Activated naive CD4-positive, alpha-beta T cell treated with anti-CD3 and anti-CD28 coated beads, Interleukin-2, amount 10 ng/mL, durations not matched to agents 7 days and 5 days (primary cell): ENCODE data around the gene USP28.
A peak's percentile ranks its signal among the peaks of the same experiment; 100 is the strongest.
"Not testable (repeated sequence)": the region's sequence is repeated elsewhere in the genome, so short reads cannot be mapped to it uniquely, and the experiment has no call there.

Experiments
- CTCF ChIA-PET: fragments of 350-600 bp; sonication (Branson Sonifier 250); formaldehyde crosslinking; loops from one replicate; lab custom pipeline; 2021; ENCODE audit warnings: antibody characterized with exemption; lab: Charles Lee
- DNase-seq: peaks from one replicate; pipeline ENCODE4 v3.0.0-alpha.2; 2020
- H3K27ac Mint-ChIP-seq: one replicate; pipeline ENCODE4 v1.8.0; 2021; ENCODE audit warnings: mild to moderate bottlenecking, moderate library complexity, mixed read lengths
- H3K27me3 Mint-ChIP-seq: one replicate; pipeline ENCODE4 v1.8.0; 2021; ENCODE audit warnings: mild to moderate bottlenecking, mixed read lengths
- H3K36me3 Mint-ChIP-seq: one replicate; pipeline ENCODE4 v1.8.0; 2021; ENCODE audit warnings: mixed read lengths
- H3K4me1 Mint-ChIP-seq: one replicate; pipeline ENCODE4 v1.8.0; 2021; ENCODE audit warnings: mixed read lengths
- H3K4me3 Mint-ChIP-seq: one replicate; pipeline ENCODE4 v1.8.0; 2021; ENCODE audit warnings: mild to moderate bottlenecking, moderate library complexity, mixed read lengths
- H3K9me3 Mint-ChIP-seq: one replicate; pipeline ENCODE4 v1.8.0; 2021; ENCODE audit warnings: mixed read lengths

The USP28 gene, protein sequence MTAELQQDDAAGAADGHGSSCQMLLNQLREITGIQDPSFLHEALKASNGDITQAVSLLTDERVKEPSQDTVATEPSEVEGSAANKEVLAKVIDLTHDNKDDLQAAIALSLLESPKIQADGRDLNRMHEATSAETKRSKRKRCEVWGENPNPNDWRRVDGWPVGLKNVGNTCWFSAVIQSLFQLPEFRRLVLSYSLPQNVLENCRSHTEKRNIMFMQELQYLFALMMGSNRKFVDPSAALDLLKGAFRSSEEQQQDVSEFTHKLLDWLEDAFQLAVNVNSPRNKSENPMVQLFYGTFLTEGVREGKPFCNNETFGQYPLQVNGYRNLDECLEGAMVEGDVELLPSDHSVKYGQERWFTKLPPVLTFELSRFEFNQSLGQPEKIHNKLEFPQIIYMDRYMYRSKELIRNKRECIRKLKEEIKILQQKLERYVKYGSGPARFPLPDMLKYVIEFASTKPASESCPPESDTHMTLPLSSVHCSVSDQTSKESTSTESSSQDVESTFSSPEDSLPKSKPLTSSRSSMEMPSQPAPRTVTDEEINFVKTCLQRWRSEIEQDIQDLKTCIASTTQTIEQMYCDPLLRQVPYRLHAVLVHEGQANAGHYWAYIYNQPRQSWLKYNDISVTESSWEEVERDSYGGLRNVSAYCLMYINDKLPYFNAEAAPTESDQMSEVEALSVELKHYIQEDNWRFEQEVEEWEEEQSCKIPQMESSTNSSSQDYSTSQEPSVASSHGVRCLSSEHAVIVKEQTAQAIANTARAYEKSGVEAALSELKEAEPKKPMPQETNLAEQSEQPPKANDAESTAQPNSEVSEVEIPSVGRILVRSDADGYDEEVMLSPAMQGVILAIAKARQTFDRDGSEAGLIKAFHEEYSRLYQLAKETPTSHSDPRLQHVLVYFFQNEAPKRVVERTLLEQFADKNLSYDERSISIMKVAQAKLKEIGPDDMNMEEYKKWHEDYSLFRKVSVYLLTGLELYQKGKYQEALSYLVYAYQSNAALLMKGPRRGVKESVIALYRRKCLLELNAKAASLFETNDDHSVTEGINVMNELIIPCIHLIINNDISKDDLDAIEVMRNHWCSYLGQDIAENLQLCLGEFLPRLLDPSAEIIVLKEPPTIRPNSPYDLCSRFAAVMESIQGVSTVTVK

DNA sequence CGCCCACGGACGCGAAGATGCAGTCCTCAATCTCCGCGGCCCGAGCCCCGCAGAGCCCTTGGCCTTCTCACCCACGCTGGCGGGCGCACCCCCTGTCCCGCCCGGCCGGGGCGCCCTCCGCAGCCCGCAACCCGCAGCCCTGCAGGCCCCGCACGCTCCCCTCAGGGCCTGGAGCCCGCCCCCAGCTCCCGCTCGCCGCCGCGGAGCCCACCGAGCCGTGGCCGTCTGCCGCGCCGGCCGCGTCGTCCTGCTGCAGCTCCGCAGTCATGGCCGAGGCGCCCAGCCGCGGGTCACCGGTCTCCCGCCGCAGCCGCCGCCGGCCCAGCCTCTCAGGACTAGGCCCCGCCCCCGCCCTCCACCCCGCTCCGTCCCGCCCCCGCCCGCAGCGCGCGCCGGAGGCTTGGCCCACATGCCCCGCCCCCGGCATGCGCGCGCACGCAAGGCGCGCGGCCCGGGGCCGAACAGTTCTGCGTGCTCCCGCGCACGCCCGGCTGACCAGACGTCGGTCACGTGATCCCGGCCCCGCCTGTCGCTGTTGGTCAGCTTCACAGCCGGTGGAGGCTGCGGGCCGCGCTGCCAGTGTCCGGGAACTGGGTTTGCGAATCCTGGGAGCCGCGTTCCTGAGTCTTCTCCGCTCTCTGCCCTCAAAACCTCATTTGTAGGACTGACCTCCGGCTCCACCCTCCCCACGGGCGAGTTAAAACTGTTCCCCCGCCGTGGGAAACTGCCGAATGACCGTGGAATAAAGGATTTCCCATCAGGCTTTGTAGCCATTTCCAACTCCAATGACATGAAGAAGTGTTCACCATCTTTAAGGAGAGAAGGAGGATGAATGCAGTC is at the start of gene USP28:
Gene USP28 (minus strand): TSS at position 339 of the 840 bp plus-strand sequence. CDS start 71 bp downstream, at position 268.
- H3K4me1 Mint-ChIP-seq, result peaks cover 55% of the 10 kb centered on the region
- H3K27me3 Mint-ChIP-seq, result no peaks in the 10 kb centered on the region
- H3K4me3 Mint-ChIP-seq, result peak within 1 kb of the TSS; percentile 92
- CTCF ChIA-PET, result interaction anchor here (1.1 to 1.5 kb wide), 2 partner anchors 13 to 20 kb away, joined by 3 to 4 read pairs; no protein-coding TSS in a partner anchor
- peaks cover 5% of the 10 kb centered on the region for H3K9me3 Mint-ChIP-seq
- peak within 1 kb of the TSS; percentile 97 for H3K27ac Mint-ChIP-seq
- DNase-seq, result peak; percentile 83
- H3K36me3 Mint-ChIP-seq, result peaks cover 26% of the 10 kb centered on the region

GRCh38 chr11:113923572-113923971 is 48.2 kb upstream of the USP28 start:
- CTCF ChIA-PET, result no interaction called here
- H3K27ac Mint-ChIP-seq, result no peak overlapping the region
- H3K27me3 Mint-ChIP-seq, result peaks cover 4% of the 10 kb centered on the region
- no peaks in the 10 kb centered on the region for H3K4me1 Mint-ChIP-seq
- H3K36me3 Mint-ChIP-seq, result no peaks in the 10 kb centered on the region
- H3K4me3 Mint-ChIP-seq, result no peak overlapping the region
- no peak for DNase-seq
- H3K9me3 Mint-ChIP-seq, result no peaks in the 10 kb centered on the region

DNA sequence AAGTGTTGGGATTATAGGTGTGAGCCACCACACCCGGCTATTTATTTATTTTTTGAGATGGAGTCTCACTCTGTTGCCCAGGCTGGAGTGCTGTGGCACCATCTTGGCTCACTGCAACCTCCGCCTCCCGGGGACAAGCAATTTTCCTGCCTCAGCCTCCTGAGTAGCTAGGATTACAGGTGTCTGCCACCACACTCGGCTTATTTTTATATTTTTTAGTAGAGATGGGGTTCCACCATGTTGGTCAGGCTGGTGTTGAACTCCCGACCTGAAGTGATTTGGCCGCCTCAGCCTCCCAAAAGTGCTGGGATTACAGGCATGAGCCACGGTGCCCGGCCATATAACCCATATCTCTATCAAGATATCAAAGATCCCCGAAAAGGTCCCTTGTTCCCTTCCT is 36.1 kb upstream of the USP28 start:
- not testable (repeated sequence) for H3K27ac Mint-ChIP-seq, H3K9me3 Mint-ChIP-seq, H3K4me1 Mint-ChIP-seq, H3K36me3 Mint-ChIP-seq, H3K4me3 Mint-ChIP-seq, DNase-seq
- peaks cover 18% of the 10 kb centered on the region for H3K27me3 Mint-ChIP-seq
- CTCF ChIA-PET, result interaction anchor here (1.3 kb wide), 1 partner anchor 15 kb away, joined by 4 read pairs; no protein-coding TSS in a partner anchor

DNA sequence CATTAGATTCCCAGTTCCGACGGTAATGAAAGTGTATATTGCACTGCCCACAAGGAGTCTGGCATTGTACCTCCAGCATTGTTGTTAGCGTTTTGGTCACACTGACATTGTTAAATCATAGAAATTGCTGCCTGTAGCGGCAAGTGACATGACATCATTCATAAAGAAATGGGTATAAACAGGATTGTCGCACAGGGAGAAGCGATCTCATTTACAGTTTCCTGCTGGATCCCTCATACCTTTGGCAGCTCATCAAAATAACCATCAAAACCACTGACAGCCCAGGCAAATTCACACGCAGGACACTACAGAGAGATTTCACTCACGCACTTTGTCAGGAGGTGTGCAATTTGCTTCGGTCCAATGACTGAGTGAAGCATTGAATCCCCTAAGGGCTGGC is 32.7 kb upstream of the USP28 start:
- CTCF ChIA-PET, result interaction anchor here (4.1 kb wide), 1 partner anchor 12 kb away, joined by 16 read pairs; no protein-coding TSS in a partner anchor
- DNase-seq, result no peak
- Mint-ChIP-seq H3K36me3 (no peaks in the 10 kb centered on the region), H3K4me1 (no peaks in the 10 kb centered on the region), H3K27me3 (peaks cover 20% of the 10 kb centered on the region), H3K27ac (no peak overlapping the region), H3K9me3 (no peaks in the 10 kb centered on the region), H3K4me3 (no peak overlapping the region)

DNA sequence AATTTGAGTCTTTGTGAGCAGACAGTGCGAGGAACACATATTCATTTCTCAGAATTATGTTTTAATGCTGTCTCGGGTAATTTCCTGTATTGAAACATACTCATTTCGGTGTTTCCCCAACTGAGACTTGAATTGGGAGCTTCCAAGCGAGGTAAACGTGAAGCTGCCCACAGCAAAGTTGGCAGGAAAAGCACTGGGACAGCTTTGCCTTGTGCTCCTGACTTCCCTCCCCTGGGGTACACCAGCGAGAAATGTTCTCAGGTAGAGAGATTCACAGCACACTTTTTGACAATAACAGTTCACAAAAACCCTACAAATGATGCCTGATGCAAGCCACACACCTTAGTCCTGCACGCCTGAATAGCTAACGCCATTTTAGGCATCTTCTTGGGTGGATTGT is 32.3 kb upstream of the USP28 start:
- no peaks in the 10 kb centered on the region for H3K36me3 Mint-ChIP-seq
- H3K4me1 Mint-ChIP-seq, result no peaks in the 10 kb centered on the region
- no peak for DNase-seq
- H3K9me3 Mint-ChIP-seq, result no peaks in the 10 kb centered on the region
- CTCF ChIA-PET, result interaction anchor here (4.1 kb wide), 1 partner anchor 11 kb away, joined by 16 read pairs; no protein-coding TSS in a partner anchor
- H3K27ac Mint-ChIP-seq, result no peak overlapping the region
- H3K4me3 Mint-ChIP-seq, result no peak overlapping the region
- H3K27me3 Mint-ChIP-seq, result peaks cover 24% of the 10 kb centered on the region

DNA sequence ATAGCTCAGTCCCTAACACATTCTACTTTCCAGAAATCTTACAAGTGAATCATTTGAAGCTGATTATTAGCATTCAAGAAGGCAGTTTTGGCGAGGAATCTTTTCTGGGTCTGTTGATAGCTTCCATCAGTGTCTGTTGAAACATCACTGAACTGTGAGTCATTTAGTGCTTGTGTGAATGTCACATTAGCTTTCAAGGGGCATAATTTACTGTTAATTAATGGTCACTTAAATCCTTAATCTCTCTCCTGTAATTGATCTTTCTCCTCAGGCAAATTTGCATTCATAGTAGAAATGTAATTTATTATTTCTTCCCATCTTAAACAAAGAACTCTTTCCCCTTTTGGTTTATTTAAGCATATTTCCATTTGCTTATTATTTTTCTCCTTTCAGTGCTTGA is 31.8 kb upstream of the USP28 start:
- no peak for DNase-seq
- Mint-ChIP-seq H3K4me3 (no peak overlapping the region), H3K36me3 (no peaks in the 10 kb centered on the region), H3K4me1 (no peaks in the 10 kb centered on the region), H3K9me3 (no peaks in the 10 kb centered on the region), H3K27me3 (peaks cover 30% of the 10 kb centered on the region), H3K27ac (no peak overlapping the region)
- CTCF ChIA-PET, result interaction anchor here (1.3 to 4.1 kb wide), 2 partner anchors 11 to 356 kb away, joined by 5 to 16 read pairs; no protein-coding TSS in a partner anchor

- no peak for DNase-seq
- CTCF ChIA-PET, result interaction anchor here (1.3 to 4.1 kb wide), 2 partner anchors 10 to 356 kb away, joined by 5 to 16 read pairs; no protein-coding TSS in a partner anchor
- Mint-ChIP-seq H3K27me3 (peaks cover 31% of the 10 kb centered on the region), H3K36me3 (no peaks in the 10 kb centered on the region), H3K4me1 (no peaks in the 10 kb centered on the region), H3K9me3 (no peaks in the 10 kb centered on the region), H3K4me3 (no peak overlapping the region), H3K27ac (no peak overlapping the region)
These were observed 31.1 kb upstream of the USP28 start for GRCh38 chr11:113906516-113906915.

- Mint-ChIP-seq H3K9me3 (no peaks in the 10 kb centered on the region), H3K36me3 (no peaks in the 10 kb centered on the region), H3K4me3 (no peak overlapping the region), H3K27ac (no peak overlapping the region), H3K4me1 (no peaks in the 10 kb centered on the region), H3K27me3 (peaks cover 32% of the 10 kb centered on the region)
- DNase-seq, result no peak
- CTCF ChIA-PET, result interaction anchor here (1.3 to 4.1 kb wide), 2 partner anchors 10 to 357 kb away, joined by 5 to 16 read pairs; no protein-coding TSS in a partner anchor
These were observed 30.7 kb upstream of the USP28 start for GRCh38 chr11:113906038-113906437.

GRCh38 chr11:113904379-113905101 is 29.2 kb upstream of the USP28 start, which contains the start of gene HTR3B:
Gene HTR3B, plus strand, starts transcription at chr11:113904796. Its CDS starts 138 bp downstream, at chr11:113904934.
- CTCF ChIA-PET, result interaction anchor here (4.1 kb wide), 1 partner anchor 8 kb away, joined by 16 read pairs; no protein-coding TSS in a partner anchor
- no peaks in the 10 kb centered on the region for H3K9me3 Mint-ChIP-seq
- no peak for DNase-seq
- no peak within 1 kb of the TSS for H3K4me3 Mint-ChIP-seq
- H3K27me3 Mint-ChIP-seq, result peaks cover 38% of the 10 kb centered on the region
- no peaks in the 10 kb centered on the region for H3K4me1 Mint-ChIP-seq
- H3K27ac Mint-ChIP-seq, result no peak within 1 kb of the TSS
- no peaks in the 10 kb centered on the region for H3K36me3 Mint-ChIP-seq

DNA sequence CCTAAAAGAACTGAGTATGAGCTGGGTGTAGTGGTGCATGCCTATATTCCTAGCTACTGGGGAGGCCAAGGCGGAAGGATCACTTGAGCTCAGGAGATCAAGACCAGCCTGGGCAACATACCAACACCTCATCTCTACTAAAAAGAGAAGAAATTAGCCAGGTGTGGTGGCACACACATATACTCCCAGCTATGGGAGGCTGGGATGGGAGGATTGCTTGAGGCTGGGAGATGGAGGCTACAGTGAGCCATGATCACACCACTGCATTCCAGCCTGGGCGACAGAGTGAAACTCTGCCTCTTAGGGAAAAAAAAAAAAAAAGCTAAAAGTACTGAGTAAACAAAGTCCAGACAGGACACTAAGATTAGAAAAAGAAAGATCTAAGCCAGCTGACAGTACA is 25.8 kb upstream of the USP28 start:
- Mint-ChIP-seq H3K4me3 (no peak overlapping the region), H3K4me1 (no peaks in the 10 kb centered on the region), H3K27me3 (peaks cover 22% of the 10 kb centered on the region), H3K9me3 (no peaks in the 10 kb centered on the region), H3K27ac (no peak overlapping the region), H3K36me3 (no peaks in the 10 kb centered on the region)
- CTCF ChIA-PET, result interaction anchor here (1.8 kb wide), 1 partner anchor 360 kb away, joined by 7 read pairs; no protein-coding TSS in a partner anchor
- no peak for DNase-seq

- peaks cover 13% of the 10 kb centered on the region for H3K27me3 Mint-ChIP-seq
- H3K36me3 Mint-ChIP-seq, result no peaks in the 10 kb centered on the region
- no peak overlapping the region for H3K27ac Mint-ChIP-seq
- no peak overlapping the region for H3K4me3 Mint-ChIP-seq
- peak; percentile 52 for DNase-seq
- no peaks in the 10 kb centered on the region for H3K9me3 Mint-ChIP-seq
- H3K4me1 Mint-ChIP-seq, result no peaks in the 10 kb centered on the region
- CTCF ChIA-PET, result interaction anchor here (0.6 to 7.1 kb wide), 13 partner anchors 10 to 366 kb away, joined by 3 to 150 read pairs (median 5); partner anchors contain the start of genes HTR3B and USP28
These were observed 20.9 kb upstream of the USP28 start for GRCh38 chr11:113896156-113896879.
